Stimulated activated CD8-positive, alpha-beta memory T cell treated with anti-CD3 and anti-CD28 coated beads, Interleukin-7, amount 100 ng/mL, for 4 hours (primary cell): ENCODE measurements around the gene FOXK2.

ENCODE experiments used
- DNase-seq, 2 donors: peaks; one replicate each; pipeline ENCODE4 v3.0.0-alpha.2; 2020; ENCODE audit warnings: low read depth in 2 of 2

The FOXK2 gene

DNA sequence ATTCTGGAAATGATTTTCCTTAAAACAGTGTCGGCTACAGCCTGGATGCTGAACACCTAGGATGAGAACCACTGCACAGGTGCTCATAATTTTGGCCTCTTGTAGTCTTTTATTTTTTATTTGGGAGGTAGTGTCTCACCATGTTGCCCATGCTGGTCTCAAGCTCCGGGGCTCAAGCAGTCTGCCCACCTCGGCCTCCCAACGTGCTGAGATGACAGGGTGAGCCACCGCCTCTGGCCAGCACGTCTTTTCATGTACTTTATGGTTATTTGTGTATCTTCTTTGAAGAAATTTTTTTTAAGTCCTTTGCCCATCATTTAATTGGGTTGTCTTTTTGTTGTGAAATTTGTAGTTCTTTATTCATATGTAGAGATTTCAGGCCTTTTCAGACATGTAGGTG is 70.7 kb downstream of the FOXK2 start:
- no peak for DNase-seq

DNA sequence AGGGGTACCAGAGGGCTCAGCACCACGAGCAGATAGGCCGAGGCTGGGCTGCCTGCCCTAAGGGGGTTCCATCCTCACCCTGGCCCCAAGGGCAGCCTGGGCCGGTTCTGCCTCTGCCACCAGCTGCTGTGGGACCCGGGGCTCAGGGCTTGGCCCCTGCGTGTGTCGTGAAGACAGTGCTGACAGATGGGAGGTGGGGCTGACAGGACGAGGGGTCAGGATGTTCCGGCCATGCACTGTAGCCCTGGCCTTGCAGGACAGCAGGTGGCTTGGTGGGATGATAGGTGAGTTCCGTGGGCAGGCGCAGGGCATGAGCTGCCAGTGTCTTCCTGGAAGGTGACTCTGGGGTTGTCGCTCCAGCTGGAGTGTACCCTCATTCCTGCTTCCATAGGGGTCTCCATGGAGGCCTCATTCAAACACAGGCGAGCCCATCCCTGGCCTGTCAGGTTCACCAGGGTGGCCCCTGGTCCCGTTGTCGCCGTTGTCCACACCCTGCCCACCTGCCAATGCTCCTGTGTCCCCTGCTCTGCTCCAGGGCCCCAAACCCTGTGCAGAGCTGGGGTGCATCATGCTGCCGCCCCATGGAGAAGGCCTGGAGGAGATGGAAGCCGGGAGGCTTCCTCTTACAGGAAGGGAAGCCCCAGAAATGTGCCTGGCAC is 71.5 kb downstream of the FOXK2 start:
- no peak for DNase-seq

GRCh38 chr17:82592289-82592766 is 72.8 kb downstream of the FOXK2 start:
- DNase-seq, result no peak

GRCh38 chr17:82592767-82593589 is 73.4 kb downstream of the FOXK2 start:
- DNase-seq, result peak; percentile 26 to 43

DNA sequence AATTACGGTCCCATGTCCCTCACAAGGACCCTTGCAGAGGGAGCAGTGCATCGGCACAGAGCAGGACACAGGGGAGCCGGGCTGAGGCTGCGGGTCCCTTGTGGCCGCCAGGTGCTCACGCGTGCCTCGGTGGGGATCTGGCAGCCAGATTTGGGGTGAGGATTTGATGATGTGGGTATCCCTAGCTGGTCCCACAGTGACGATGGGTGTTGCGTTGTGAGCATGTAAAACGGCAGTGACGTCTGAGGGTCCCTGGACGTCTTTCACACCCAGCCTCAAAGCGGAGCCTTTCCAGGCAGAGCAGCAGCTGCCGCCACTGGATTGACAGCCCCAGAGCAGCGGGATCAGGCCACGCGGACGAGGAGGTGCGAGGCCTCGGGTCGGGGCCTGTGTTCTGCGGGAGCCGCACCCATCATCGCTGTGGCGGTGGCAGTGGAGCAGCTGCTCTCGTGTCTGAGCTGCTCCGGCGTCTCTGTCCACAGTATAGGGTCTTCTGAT is 74.1 kb downstream of the FOXK2 start:
- DNase-seq, result no peak

GRCh38 chr17:82594571-82594970 is 75.0 kb downstream of the FOXK2 start:
- no peak for DNase-seq

- no peak for DNase-seq
Measured at GRCh38 chr17:82595893-82596292, 76.4 kb downstream of the FOXK2 start.

GRCh38 chr17:82596296-82596695 is 76.8 kb downstream of the FOXK2 start:
- no peak for DNase-seq

- no peak for DNase-seq
Measured at GRCh38 chr17:82596837-82597672, 77.5 kb downstream of the FOXK2 start.

DNA sequence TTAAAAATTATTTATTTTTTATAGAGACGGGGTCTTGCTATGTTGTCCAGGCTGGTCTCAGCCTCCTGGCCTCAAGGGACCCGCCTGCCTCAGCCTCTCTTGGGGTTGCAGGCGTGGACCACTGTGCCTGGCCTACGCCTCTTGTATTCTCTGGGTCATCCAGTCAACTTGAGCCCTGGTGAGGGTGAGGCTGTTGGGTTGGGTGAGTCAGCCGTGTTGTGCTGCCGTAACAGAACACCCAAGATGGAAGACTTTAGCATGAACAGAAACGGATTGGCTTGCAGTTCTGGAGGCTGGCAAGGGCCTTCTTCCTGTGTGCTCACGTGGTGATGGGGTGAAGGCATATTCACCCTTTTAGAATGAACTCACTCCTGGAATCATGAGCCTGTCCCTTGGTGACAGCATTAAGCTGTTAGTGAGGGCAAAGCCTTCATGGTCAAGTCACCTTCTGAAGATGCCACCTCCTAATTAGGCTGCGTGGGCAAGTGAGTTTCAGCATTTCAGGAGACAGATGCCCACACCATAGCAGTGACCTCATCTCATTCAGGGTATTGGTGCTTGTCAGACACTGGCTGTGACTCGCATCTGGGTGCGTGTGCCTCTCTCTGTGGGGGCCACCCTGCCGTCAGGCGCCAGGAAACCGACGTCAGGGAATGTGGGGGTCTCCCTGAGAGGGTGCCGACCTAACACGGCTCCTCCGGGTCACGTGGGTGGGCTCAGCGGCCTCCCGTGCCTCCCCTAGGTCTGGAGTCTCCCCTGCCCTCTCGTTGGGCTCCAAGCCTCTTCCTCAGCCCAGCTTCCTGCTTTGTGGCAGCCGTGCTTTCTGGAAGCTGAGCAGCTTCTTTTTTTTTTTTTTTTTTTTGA is 79.0 kb downstream of the FOXK2 start:
- DNase-seq, result no peak

DNA sequence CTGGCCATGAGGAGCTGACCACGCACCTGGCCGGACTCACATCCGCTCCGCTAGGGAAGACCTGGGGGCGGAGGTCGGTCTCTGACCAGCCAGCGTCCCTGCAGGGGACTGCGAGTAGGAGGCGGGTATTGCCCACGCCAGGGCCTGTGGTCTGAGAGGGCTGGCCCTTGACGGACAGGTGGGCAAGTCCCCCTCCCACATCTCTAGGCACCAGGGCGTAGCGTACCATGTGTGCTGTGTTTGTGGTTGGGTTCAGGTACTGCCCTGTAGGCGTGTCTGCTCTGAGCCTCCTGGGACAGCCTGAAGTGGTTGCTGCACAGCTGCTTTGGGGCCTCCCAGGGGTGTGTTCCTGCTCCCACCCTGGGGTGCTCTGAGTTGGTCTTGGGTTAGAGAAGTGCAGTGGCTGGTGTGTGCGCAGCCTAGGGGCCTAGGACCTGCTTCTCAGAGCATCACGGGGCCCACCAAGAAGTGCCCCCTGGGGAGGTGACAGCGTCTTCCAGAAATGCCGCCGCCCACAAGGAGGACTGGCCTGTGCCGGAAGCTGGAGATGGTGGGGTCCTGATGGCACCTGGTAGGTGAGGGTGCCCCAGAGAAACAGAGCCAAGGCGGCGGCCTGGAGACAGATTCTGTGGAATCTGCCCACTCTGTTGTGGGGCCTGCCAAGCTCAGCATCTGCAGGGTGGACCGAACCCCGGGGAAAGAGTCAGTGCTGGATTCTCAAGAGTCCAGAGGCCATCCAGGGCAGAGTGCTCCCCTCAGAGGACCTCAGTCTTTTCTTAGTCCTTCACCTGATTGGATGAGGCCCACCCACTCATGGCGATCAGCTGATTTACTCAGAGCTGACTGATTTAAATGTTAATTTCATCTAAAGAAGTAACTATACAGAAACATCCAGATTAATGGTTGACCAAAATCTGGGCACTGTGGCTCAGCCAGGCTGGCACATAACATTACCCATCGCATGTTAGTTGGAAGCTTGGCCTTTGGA is 80.4 kb downstream of the FOXK2 start:
- no peak for DNase-seq

GRCh38 chr17:82600731-82601446 is 81.4 kb downstream of the FOXK2 start:
- DNase-seq, result no peak

GRCh38 chr17:82601447-82602000 is 82.0 kb downstream of the FOXK2 start:
- DNase-seq, result no peak

GRCh38 chr17:82602487-82602886 is 83.0 kb downstream of the FOXK2 start:
- DNase-seq, result no peak

DNA sequence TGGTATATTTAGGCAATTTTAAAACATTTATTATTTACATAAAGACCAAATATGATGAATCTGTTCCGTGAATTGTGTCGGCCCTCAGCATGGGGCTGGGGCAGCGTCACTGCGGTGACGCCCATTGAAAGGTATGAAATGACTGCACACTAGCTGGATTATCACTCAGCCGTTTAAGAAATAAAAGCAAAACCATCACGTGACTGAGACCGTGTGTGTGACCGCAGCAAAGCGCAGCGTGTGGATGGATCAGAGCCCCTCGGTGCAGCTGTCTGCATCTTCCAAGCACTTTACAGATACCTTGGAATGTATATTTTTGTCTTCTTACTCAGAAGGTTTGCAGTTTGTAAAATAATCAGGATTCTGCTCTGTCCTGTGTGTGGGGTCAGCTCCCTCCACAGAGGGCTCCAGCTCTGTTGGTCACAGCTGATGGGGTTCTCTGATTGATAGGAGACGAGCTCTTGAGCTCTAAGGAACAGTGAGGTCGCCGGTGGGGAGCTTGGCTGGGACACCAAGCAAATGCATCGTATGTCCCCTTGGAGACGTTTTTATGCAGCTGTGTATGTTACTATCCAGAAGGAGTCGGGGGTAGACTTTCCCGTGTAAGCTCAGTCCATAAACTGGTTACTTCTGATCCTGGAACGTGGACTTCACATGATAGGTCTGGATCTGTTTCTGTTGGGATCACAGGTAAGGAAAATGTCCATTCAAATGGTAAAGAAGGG is 83.6 kb downstream of the FOXK2 start:
- DNase-seq, result no peak

- no peak for DNase-seq
Measured at GRCh38 chr17:82603981-82604448, 84.5 kb downstream of the FOXK2 start.

DNA sequence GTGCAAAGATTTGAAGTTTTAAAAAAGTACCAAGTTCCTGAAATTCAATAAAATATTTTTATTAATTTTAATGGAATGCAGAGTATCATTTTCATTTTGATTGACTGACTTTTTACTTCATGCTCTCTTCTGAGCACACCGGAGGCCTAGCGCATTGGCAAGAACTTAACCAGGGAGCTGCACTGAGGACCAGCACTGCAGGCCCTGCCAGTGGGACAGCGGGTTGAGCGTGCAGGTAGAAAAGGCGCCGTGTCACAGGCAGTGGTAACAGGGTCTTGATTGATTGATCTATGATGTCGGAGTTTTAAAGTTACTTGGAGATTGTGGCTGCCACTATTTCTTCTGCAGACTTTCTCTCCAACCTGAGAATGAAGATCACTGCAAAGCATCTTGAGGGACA is 85.0 kb downstream of the FOXK2 start:
- no peak for DNase-seq

DNA sequence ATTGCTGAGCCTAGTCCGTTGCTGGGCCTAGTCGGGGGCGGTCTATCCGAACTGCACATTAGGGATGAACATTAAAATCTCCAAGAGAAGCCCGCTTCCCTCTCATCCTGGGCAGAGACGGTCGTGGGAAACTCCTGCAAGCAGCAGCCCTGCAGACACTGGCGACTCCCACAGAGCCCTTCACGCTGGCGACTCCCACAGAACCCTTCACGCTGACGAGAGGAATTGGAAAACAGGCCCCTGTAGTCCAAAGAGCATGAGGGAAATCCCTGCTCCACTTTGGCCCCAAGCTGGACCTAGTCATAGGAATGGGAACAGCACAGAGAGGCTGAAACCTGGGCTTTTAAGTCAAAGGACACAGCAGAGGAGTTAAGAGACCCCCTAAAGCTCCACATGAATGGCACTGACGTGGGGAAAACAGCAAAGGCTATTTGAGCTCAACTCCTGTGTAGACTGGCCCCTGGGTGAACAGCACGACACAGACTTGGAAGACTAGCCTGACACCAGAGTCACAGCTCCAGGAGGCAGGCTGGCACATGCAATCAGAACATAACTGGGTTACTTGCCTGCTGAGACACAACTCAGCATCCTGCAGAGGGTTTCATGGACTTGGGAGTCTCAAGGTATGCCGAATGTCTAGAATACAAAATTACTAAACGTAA is 86.5 kb downstream of the FOXK2 start:
- DNase-seq, result no peak
